ENCODE results near the gene FAM89A.
"Not testable (repeated sequence)": the region's sequence is repeated elsewhere in the genome, so short reads cannot be mapped to it uniquely, and the experiment has no call there.

Gene FAM89A

GRCh38 chr1:231028682-231029081, 11.4 kb downstream of the FAM89A start:
- TF ChIP-seq, protein P1, sequence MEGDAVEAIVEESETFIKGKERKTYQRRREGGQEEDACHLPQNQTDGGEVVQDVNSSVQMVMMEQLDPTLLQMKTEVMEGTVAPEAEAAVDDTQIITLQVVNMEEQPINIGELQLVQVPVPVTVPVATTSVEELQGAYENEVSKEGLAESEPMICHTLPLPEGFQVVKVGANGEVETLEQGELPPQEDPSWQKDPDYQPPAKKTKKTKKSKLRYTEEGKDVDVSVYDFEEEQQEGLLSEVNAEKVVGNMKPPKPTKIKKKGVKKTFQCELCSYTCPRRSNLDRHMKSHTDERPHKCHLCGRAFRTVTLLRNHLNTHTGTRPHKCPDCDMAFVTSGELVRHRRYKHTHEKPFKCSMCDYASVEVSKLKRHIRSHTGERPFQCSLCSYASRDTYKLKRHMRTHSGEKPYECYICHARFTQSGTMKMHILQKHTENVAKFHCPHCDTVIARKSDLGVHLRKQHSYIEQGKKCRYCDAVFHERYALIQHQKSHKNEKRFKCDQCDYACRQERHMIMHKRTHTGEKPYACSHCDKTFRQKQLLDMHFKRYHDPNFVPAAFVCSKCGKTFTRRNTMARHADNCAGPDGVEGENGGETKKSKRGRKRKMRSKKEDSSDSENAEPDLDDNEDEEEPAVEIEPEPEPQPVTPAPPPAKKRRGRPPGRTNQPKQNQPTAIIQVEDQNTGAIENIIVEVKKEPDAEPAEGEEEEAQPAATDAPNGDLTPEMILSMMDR (IDR thresholded peaks at IDR 0.05; ENCODE audit: insufficient read depth, low read depth, low read length, missing control alignments), result no peak
- no peak overlapping the region for H3K4me3 ChIP-seq (ENCODE audit: low read length)
- DNase-seq (ENCODE audit: low read depth), result no peak

DNA sequence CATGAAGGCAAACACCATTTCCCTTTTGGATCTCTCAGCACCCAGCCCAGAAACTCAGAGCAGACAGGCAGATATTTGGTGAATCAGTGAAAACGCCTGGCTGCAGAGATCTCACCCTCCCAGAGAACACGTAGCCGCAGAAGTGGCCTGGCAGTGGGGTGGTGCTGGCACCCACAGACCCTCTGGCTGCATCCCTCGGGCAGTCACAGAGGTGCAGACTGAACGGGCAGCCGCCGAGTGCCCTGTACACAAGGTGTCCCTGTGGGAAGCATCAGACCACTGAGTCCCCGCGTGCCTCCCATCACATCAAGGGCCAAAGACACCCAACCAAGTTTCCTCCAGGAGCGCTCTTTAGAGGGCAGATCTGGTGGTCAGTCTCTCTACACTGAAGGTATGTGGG, 12.1 kb downstream of the FAM89A start:
- DNase-seq (ENCODE audit: low read depth), result no peak
- H3K4me3 ChIP-seq (ENCODE audit: low read length), result no peak overlapping the region
- TF ChIP-seq, protein P1 (IDR thresholded peaks at IDR 0.05; ENCODE audit: insufficient read depth, low read depth, low read length, missing control alignments), result no peak

- DNase-seq (ENCODE audit: low read depth), result peak; percentile 75
- H3K4me3 ChIP-seq (ENCODE audit: low read length), result no peak overlapping the region
- TF ChIP-seq, protein P1 (IDR thresholded peaks at IDR 0.05; ENCODE audit: insufficient read depth, low read depth, low read length, missing control alignments), result no peak
These were observed 12.7 kb downstream of the FAM89A start for GRCh38 chr1:231027136-231027925.

- no peak overlapping the region for H3K4me3 ChIP-seq (ENCODE audit: low read length)
- DNase-seq (ENCODE audit: low read depth), result no peak
- TF ChIP-seq, protein P1 (IDR thresholded peaks at IDR 0.05; ENCODE audit: insufficient read depth, low read depth, low read length, missing control alignments), result no peak
These were observed 13.5 kb downstream of the FAM89A start for GRCh38 chr1:231026576-231026975.

- no peak for DNase-seq (ENCODE audit: low read depth)
- no peak overlapping the region for H3K4me3 ChIP-seq (ENCODE audit: low read length)
- TF ChIP-seq, protein P1 (IDR thresholded peaks at IDR 0.05; ENCODE audit: insufficient read depth, low read depth, low read length, missing control alignments), result no peak
These were observed 16.9 kb downstream of the FAM89A start for GRCh38 chr1:231023150-231023549.

DNA sequence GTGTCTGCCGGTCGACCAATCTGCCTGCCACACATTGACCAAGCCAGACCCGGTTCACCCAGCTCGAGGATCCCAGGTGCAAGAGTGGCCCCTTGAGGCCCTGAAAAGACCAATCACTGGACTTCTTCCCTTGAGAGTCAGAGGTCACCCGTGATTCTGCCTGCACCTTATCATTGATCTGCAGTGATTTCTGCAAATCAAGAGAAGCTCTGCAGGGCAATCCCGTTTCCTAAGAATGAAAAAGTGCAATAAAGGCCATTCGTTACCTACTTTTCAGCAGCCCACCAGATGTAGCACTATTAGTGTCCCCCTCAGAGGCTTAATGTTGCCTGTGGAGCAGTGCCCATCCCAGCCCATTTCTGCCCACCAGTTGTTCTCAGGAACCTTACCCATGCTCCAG, 17.5 kb downstream of the FAM89A start:
- DNase-seq (ENCODE audit: low read depth); H3K4me3 ChIP-seq (ENCODE audit: low read length): not testable (repeated sequence)

- TF ChIP-seq, protein P1 (IDR thresholded peaks at IDR 0.05; ENCODE audit: insufficient read depth, low read depth, low read length, missing control alignments), result no peak
- DNase-seq (ENCODE audit: low read depth), result no peak
- no peak overlapping the region for H3K4me3 ChIP-seq (ENCODE audit: low read length)
These were observed 18.5 kb downstream of the FAM89A start for GRCh38 chr1:231021540-231022031.
